ENCODE data around the gene MAN2A2.

MAN2A2 gene

GRCh38 chr15:90902840-90903732, at the start of gene MAN2A2:
Gene MAN2A2, plus strand, starts transcription at chr15:90903302. Its CDS starts 906 bp downstream, at chr15:90904208.
- Mint-ChIP-seq H3K4me3 (peak within 1 kb of the TSS; percentile 86), H3K27me3 (no peaks in the 10 kb centered on the region), H3K27ac (peak within 1 kb of the TSS; percentile 91), H3K9me3 (no peaks in the 10 kb centered on the region), H3K36me3 (peaks cover 33% of the 10 kb centered on the region), H3K4me1 (peaks cover 50% of the 10 kb centered on the region)
- ATAC-seq, result peak; percentile 83

- H3K36me3 Mint-ChIP-seq, result no peaks in the 10 kb centered on the region
- H3K9me3 Mint-ChIP-seq, result no peaks in the 10 kb centered on the region
- peak overlapping the region; percentile 78 for H3K27ac Mint-ChIP-seq
- H3K27me3 Mint-ChIP-seq, result no peaks in the 10 kb centered on the region
- ATAC-seq, result no peak
- H3K4me1 Mint-ChIP-seq, result peaks cover 76% of the 10 kb centered on the region
- no peak overlapping the region for H3K4me3 Mint-ChIP-seq
These were observed 48.0 kb upstream of the MAN2A2 start for GRCh38 chr15:90855139-90855538.

GRCh38 chr15:90857337-90857736, 45.8 kb upstream of the MAN2A2 start:
- H3K27me3 Mint-ChIP-seq, result no peaks in the 10 kb centered on the region
- no peaks in the 10 kb centered on the region for H3K36me3 Mint-ChIP-seq
- H3K4me3 Mint-ChIP-seq, result no peak overlapping the region
- ATAC-seq, result no peak
- H3K4me1 Mint-ChIP-seq, result peaks cover 57% of the 10 kb centered on the region
- peak overlapping the region; percentile 78 for H3K27ac Mint-ChIP-seq
- no peaks in the 10 kb centered on the region for H3K9me3 Mint-ChIP-seq

- Mint-ChIP-seq H3K4me1 (peaks cover 52% of the 10 kb centered on the region), H3K9me3 (no peaks in the 10 kb centered on the region), H3K36me3 (no peaks in the 10 kb centered on the region), H3K4me3 (no peak overlapping the region), H3K27me3 (no peaks in the 10 kb centered on the region), H3K27ac (peak overlapping the region; percentile 78)
- no peak for ATAC-seq
These were observed 45.1 kb upstream of the MAN2A2 start for GRCh38 chr15:90857883-90858443.

GRCh38 chr15:90859234-90860131, 43.6 kb upstream of the MAN2A2 start:
- no peak for ATAC-seq
- Mint-ChIP-seq H3K36me3 (no peaks in the 10 kb centered on the region), H3K9me3 (no peaks in the 10 kb centered on the region), H3K4me3 (no peak overlapping the region), H3K27me3 (no peaks in the 10 kb centered on the region), H3K27ac (peak overlapping the region; percentile 47), H3K4me1 (peaks cover 47% of the 10 kb centered on the region)

GRCh38 chr15:90860450-90860849, 42.7 kb upstream of the MAN2A2 start:
- no peak for ATAC-seq
- H3K27me3 Mint-ChIP-seq, result no peaks in the 10 kb centered on the region

GRCh38 chr15:90860942-90861675, 42.0 kb upstream of the MAN2A2 start:
- Mint-ChIP-seq H3K36me3 (no peaks in the 10 kb centered on the region), H3K4me1 (peaks cover 32% of the 10 kb centered on the region), H3K4me3 (no peak overlapping the region), H3K9me3 (no peaks in the 10 kb centered on the region), H3K27ac (no peak overlapping the region), H3K27me3 (no peaks in the 10 kb centered on the region)
- no peak for ATAC-seq

More at GRCh38 chr15:90860450-90860849, 42.7 kb upstream of the MAN2A2 start:
- H3K36me3 Mint-ChIP-seq, result no peaks in the 10 kb centered on the region
- no peak overlapping the region for H3K4me3 Mint-ChIP-seq
- H3K9me3 Mint-ChIP-seq, result no peaks in the 10 kb centered on the region
- H3K4me1 Mint-ChIP-seq, result peaks cover 39% of the 10 kb centered on the region
- no peak overlapping the region for H3K27ac Mint-ChIP-seq

GRCh38 chr15:90862487-90862886, 40.6 kb upstream of the MAN2A2 start:
- Mint-ChIP-seq H3K27me3 (no peaks in the 10 kb centered on the region), H3K4me3 (no peak overlapping the region), H3K9me3 (no peaks in the 10 kb centered on the region), H3K36me3 (no peaks in the 10 kb centered on the region), H3K4me1 (peaks cover 23% of the 10 kb centered on the region), H3K27ac (peak overlapping the region; percentile 66)
- no peak for ATAC-seq

GRCh38 chr15:90862964-90863778, 39.9 kb upstream of the MAN2A2 start:
- H3K4me1 Mint-ChIP-seq, result peaks cover 20% of the 10 kb centered on the region
- H3K27me3 Mint-ChIP-seq, result no peaks in the 10 kb centered on the region
- peak; percentile 39 for ATAC-seq
- peak overlapping the region; percentile 66 for H3K27ac Mint-ChIP-seq
- no peaks in the 10 kb centered on the region for H3K9me3 Mint-ChIP-seq
- no peak overlapping the region for H3K4me3 Mint-ChIP-seq
- no peaks in the 10 kb centered on the region for H3K36me3 Mint-ChIP-seq

GRCh38 chr15:90863987-90864386, 39.1 kb upstream of the MAN2A2 start:
- Mint-ChIP-seq H3K4me1 (peaks cover 27% of the 10 kb centered on the region), H3K27me3 (no peaks in the 10 kb centered on the region), H3K9me3 (no peaks in the 10 kb centered on the region), H3K36me3 (no peaks in the 10 kb centered on the region), H3K27ac (peak overlapping the region; percentile 66), H3K4me3 (no peak overlapping the region)
- ATAC-seq, result no peak

GRCh38 chr15:90864507-90864906, 38.6 kb upstream of the MAN2A2 start:
- no peak overlapping the region for H3K4me3 Mint-ChIP-seq

GRCh38 chr15:90865702-90866101, 37.4 kb upstream of the MAN2A2 start:
- no peak for ATAC-seq
- Mint-ChIP-seq H3K27ac (peak overlapping the region; percentile 9), H3K27me3 (no peaks in the 10 kb centered on the region), H3K36me3 (no peaks in the 10 kb centered on the region), H3K4me1 (peaks cover 44% of the 10 kb centered on the region), H3K9me3 (no peaks in the 10 kb centered on the region), H3K4me3 (no peak overlapping the region)

More at GRCh38 chr15:90864507-90864906, 38.6 kb upstream of the MAN2A2 start:
- H3K27ac Mint-ChIP-seq, result no peak overlapping the region
- H3K36me3 Mint-ChIP-seq, result no peaks in the 10 kb centered on the region
- ATAC-seq, result no peak
- H3K27me3 Mint-ChIP-seq, result no peaks in the 10 kb centered on the region
- peaks cover 32% of the 10 kb centered on the region for H3K4me1 Mint-ChIP-seq
- no peaks in the 10 kb centered on the region for H3K9me3 Mint-ChIP-seq

- H3K4me3 Mint-ChIP-seq, result no peak overlapping the region
- no peak for ATAC-seq
- H3K9me3 Mint-ChIP-seq, result no peaks in the 10 kb centered on the region
- H3K36me3 Mint-ChIP-seq, result no peaks in the 10 kb centered on the region
- H3K4me1 Mint-ChIP-seq, result peaks cover 47% of the 10 kb centered on the region
- no peaks in the 10 kb centered on the region for H3K27me3 Mint-ChIP-seq
- peak overlapping the region; percentile 9 for H3K27ac Mint-ChIP-seq
These were observed 36.9 kb upstream of the MAN2A2 start for GRCh38 chr15:90866161-90866715.

GRCh38 chr15:90866800-90867199, 36.3 kb upstream of the MAN2A2 start:
- H3K27ac Mint-ChIP-seq, result peak overlapping the region; percentile 9

More at GRCh38 chr15:90866800-90867199, 36.3 kb upstream of the MAN2A2 start:
- Mint-ChIP-seq H3K36me3 (no peaks in the 10 kb centered on the region), H3K4me1 (peaks cover 47% of the 10 kb centered on the region), H3K4me3 (no peak overlapping the region), H3K9me3 (no peaks in the 10 kb centered on the region), H3K27me3 (no peaks in the 10 kb centered on the region)
- ATAC-seq, result no peak

All from stimulated activated memory B cell treated with anti-CD40 and anti-IgM and Interleukin-4, amounts not matched to agents 10 μg/mL and 1 μg/mL and 100 μg/mL, for 72 hours (primary cell).